Heart left ventricle (tissue), 13 donors: ENCODE measurements around the gene GEN1.

Source experiments
- POLR2A ChIP-seq, 2 donors: fragments of 450-650 bp; IDR thresholded peaks; one replicate each; pipeline ENCODE4 v1.6.1; 2017; ENCODE audit warnings: antibody characterized with exemption in 2 of 2, mild to moderate bottlenecking in 2 of 2, moderate library complexity in 2 of 2
- TF ChIP-seq, protein P1 (sequence below), 12 donors: fragments of 200-600 bp; sonication (generic) in 4 of 12; IDR thresholded peaks; one replicate each; pipeline versions ENCODE4 v1.5.0 to v1.8.0; 2018 to 2022; ENCODE audit warnings: antibody characterized with exemption in 12 of 12, mild to moderate bottlenecking in 5 of 12
- donor health status: ischemic (EF 13 %, LVEDD 7.1; RV severe dilation, severe dysfunction).
- donor health status: DM: no; HTN: yes; CAD: no.
- donor health status: DM: no; HTN: no; CAD: no.
- donor health status: ischemic (EF 25% LVEDD 6.9; RV normal size, moderate dysfunction).
- donor health status: ischemic (EF 25% LVEDD 5.7; RV mildly dilated, moderate dysfunction).
- donor health status: ischemic (EF 35%, LVEDD 5.7; RV mildly dilated, moderate dysfunction).
- donor health status: nonischemic (EF 11% LVEDD 7.7; RV severe dilation, severe dysfunction).
- donor health status: DM: yes; HTN: yes; CAD: no.
- donor health status: PGD.
- donor health status: ischemic (EF 29% LVEDD 5.4; RV normal size, mild dysfunction).
- donor health status: nonischemic (EF 23%, LVEDD 6.1; RV moderate dilation, normal function).

DNA sequence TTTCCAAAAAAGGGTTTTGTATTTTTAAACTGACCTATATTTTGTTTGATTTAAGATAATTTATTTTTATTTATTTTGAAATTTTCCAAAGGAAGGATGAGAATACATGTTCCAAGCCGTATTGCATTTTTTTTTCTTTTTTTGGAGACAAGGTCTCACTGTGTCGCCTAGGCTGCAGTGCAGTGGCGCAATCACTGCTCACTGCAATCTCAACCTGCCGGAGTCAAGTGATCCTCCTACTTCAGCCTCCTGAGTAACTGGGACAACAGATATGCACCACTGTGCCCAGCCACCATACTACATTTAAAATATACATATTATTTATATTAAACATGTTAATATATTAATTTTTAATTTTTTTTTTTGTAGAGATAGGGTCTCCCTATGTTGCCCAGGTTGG, 15.0 kb downstream of the GEN1 start:
- no peak for TF ChIP-seq POLR2A (IDR thresholded peaks at IDR 0.05)
- TF ChIP-seq, protein P1, sequence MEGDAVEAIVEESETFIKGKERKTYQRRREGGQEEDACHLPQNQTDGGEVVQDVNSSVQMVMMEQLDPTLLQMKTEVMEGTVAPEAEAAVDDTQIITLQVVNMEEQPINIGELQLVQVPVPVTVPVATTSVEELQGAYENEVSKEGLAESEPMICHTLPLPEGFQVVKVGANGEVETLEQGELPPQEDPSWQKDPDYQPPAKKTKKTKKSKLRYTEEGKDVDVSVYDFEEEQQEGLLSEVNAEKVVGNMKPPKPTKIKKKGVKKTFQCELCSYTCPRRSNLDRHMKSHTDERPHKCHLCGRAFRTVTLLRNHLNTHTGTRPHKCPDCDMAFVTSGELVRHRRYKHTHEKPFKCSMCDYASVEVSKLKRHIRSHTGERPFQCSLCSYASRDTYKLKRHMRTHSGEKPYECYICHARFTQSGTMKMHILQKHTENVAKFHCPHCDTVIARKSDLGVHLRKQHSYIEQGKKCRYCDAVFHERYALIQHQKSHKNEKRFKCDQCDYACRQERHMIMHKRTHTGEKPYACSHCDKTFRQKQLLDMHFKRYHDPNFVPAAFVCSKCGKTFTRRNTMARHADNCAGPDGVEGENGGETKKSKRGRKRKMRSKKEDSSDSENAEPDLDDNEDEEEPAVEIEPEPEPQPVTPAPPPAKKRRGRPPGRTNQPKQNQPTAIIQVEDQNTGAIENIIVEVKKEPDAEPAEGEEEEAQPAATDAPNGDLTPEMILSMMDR (IDR thresholded peaks at IDR 0.05) = no peak
